ENCODE data around the gene ADIPOR2.

The ADIPOR2 gene

DNA sequence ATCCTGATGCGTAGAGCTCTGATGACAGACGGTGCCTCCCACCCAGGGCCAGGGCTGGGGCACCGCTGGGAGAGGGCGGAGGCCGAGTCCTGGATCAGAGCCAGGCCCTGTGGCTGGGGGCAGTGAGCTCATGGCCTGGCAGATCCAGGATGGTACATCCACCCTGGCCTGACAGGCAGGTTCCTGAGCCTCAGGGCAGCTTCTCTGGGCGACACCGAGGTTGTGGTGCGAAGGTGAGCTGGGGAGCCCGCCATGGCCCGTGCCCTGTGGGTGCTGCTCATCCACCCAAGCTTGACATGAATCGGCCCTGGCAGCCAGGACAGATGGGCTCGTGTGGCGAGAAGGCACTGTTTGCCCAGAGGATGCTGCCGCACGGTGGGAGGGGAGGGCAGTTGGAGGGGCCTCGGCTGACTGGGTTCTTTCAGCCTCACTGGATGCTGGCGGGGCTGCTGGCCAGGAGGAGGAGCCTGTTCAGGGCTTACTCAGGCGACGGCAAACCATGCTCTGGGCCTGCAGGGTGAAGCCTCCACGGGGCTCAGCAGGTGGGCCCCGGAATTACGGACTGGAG lies 146.1 kb downstream of the ADIPOR2 start:
- peaks cover 2% of the 10 kb centered on the region for H3K27me3 ChIP-seq (ENCODE audit: insufficient read depth, insufficient read length)
- H3K36me3 ChIP-seq (ENCODE audit: insufficient read depth, insufficient read length, low read length), result no peaks in the 10 kb centered on the region
- H3K9me3 ChIP-seq (ENCODE audit: insufficient read depth, low read length), result no peaks in the 10 kb centered on the region
- peaks cover 24% of the 10 kb centered on the region for H3K4me1 ChIP-seq (ENCODE audit: insufficient read depth, insufficient read length)
- peak overlapping the region; percentile 2 for H3K9ac ChIP-seq (ENCODE audit: insufficient read length, low read depth)
- H3K4me3 ChIP-seq (ENCODE audit: insufficient read length, low read depth), result no peak overlapping the region
- no peak for DNase-seq (ENCODE audit: low read depth, low spot score)
- TF ChIP-seq YY1 (IDR thresholded peaks at IDR 0.05; ENCODE audit: insufficient read depth, insufficient read length), result no peak
- no peak for TF ChIP-seq SUZ12 (IDR thresholded peaks at IDR 0.05; ENCODE audit: extremely low read depth, insufficient read depth, insufficient read length)
- TF ChIP-seq ZNF274 (IDR thresholded peaks at IDR 0.05; ENCODE audit: low read depth, low read length), result no peak

DNA sequence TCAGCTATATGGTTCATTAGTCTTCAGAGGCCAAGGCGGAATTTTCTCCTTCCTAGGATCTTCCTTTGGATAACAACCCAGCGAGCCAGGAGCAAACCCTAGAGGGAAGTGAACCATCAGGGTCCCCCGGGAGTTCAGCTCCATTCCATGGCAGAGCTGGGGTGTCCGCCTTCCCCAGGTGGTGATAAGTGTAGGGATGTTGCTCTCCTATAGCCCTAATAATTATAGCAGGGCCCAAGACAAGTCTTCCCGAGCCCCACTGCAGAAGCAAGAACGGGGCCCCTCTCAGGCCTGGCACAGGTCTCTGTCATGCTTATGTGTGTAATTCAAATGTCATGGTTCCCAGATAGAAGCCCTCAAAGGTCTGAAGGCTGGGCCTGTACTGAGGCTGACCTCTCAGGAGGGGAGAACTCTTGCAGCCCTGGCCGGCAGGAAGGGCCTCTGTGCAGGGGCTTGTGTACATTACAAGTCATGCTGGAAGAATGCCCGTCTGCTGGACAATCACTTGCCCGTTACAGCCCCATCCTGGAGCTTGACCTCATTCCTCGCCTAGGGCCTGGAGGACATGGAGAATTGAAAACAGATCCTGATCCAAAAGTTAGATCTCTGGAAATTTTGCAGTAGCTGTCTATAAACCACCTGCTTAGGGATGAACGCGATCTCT lies 146.8 kb downstream of the ADIPOR2 start:
- no peak for TF ChIP-seq YY1 (IDR thresholded peaks at IDR 0.05; ENCODE audit: insufficient read depth, insufficient read length)
- TF ChIP-seq ZNF274 (IDR thresholded peaks at IDR 0.05; ENCODE audit: low read depth, low read length), result no peak
- no peak for TF ChIP-seq SUZ12 (IDR thresholded peaks at IDR 0.05; ENCODE audit: extremely low read depth, insufficient read depth, insufficient read length)
- peaks cover 2% of the 10 kb centered on the region for H3K27me3 ChIP-seq (ENCODE audit: insufficient read depth, insufficient read length)
- H3K9ac ChIP-seq (ENCODE audit: insufficient read length, low read depth), result no peak overlapping the region
- peaks cover 24% of the 10 kb centered on the region for H3K4me1 ChIP-seq (ENCODE audit: insufficient read depth, insufficient read length)
- H3K4me3 ChIP-seq (ENCODE audit: insufficient read length, low read depth), result no peak overlapping the region
- no peak for DNase-seq (ENCODE audit: low read depth, low spot score)
- no peaks in the 10 kb centered on the region for H3K9me3 ChIP-seq (ENCODE audit: insufficient read depth, low read length)
- H3K36me3 ChIP-seq (ENCODE audit: insufficient read depth, insufficient read length, low read length), result no peaks in the 10 kb centered on the region
